ENCODE measurements around the gene UGT1A4. TPM values are rescaled to one million over a fixed set of nuclear protein-coding genes. Genes with fewer than 3 reads are reported as not detected.
"Not testable (repeated sequence)": the region's sequence is repeated elsewhere in the genome, so short reads cannot be mapped to it uniquely, and the experiment has no call there.

Gene UGT1A4
- total RNA-seq, 1 experiment from 2014 or later = not detected

DNA sequence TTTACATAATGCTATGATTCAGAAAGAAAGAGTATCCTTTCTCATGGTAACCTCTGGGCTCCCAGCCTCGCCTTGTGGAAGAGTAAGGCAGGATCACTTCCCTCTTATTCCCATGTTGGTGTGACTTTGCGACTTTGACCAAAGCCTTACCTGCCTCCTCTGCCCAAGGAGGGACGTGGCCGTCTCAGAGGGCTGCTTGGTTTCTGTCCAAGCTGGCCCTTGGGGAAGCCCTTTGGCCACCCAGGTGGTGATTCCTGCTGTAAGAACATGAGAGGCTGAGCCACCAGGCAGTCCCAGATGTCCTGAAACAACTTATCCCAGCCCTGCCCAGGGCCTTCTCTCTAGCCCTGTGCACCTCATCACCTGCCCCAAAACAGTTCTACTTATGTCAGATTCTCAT, 19.8 kb upstream of the UGT1A4 start:
- no peak for DNase-seq (ENCODE audit: low spot score)
- in situ Hi-C loops (cut with HindIII; ENCODE audit: low sequenced_read_pairs) = no loop called here

DNA sequence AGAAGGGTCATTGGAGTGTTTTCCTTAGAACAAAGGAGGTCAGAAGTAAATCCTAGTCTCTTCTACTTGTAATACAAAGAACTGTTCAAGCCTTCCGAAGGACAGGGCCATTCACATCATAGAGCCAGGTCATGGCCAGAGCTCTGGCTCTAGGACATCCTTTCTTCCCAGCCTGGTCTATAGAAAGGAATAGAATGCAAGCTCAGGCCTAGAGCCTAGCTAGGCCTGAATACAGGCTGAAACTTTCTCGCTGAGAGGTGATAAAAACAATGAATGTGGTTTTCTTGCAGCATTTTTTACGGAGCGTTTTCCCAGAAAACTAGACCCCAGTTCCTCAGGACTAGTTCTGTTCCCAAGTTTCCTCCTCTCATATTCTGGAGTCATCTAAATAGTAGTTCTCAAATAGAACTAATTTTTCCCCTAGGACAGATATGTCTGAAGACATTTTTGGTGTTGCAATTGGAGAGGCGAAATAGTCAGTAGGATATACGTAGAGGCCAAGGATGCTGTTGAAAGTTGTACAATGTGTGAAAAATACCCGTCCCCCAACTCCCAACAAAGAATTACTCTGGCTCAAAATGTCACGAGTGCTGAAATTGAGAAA, 19.0 kb upstream of the UGT1A4 start:
- no peak for DNase-seq (ENCODE audit: low spot score)
- in situ Hi-C loops (cut with HindIII; ENCODE audit: low sequenced_read_pairs) = no loop called here

DNA sequence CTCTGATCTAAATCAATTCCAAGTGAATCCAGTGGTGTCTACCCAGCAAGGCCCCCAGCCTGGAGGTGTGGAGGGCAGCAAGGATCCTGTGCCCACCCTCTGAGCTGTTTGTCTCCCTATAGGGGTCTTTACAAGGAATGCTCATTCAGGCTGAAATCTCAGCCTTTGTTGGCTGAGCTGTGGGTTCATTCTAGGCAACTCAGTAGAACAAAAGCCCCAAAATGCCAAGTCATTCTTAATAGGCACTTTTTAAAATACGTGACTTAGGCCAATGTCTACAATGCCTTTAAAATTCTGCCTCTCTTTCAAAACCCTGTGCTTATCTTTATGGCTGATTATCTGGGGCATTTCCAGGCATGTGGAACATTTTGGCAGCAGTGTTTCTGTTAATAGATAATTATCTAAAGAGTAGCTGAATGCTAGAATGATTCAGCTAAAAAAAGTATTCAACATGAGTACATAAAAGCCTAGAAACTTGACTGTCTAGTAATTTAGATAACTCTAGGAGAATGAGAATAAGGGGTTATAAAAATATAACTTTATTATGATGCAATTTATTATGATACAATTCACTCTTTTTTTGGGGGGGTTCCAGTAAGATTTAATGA, 18.4 kb upstream of the UGT1A4 start:
- no peak for DNase-seq (ENCODE audit: low spot score)
- in situ Hi-C loops (cut with HindIII; ENCODE audit: low sequenced_read_pairs) = no loop called here

DNA sequence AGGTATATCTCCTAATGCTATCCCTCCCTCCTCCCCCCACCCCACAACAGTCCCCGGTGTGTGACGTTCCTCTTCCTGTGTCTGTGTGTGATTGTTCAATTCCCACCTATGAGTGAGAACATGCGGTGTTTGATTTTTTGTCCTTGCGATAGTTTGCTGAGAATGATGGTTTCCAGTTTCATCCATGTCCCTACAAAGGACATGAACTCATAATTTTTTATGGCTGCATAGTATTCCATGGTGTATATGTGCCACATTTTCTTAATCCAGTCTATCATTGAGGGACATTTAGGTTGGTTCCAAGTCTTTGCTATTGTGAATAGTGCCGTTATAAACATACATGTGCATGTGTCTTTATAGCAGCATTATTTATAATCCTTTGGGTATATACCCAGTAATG, 17.7 kb upstream of the UGT1A4 start:
- in situ Hi-C loops (cut with HindIII; ENCODE audit: low sequenced_read_pairs); DNase-seq (ENCODE audit: low spot score): not testable (repeated sequence)

DNA sequence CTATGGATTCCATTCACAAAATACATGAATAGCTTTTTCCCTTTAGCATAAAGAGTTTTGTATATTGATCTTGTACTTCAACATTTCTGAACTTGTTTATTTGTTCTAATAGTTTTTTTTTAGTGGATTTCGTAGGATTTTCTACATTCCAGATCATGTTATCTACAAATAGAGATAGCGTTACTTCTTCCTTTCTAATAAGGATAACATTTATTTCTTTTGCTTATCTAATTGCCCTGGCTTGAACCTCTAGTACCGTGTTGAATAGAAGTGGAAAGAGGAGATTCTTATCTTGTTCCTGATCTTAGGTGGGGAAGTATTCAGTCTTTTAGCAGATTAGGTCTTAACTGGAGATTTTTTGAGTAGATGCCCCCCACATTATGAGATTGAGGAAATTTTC, 16.3 kb upstream of the UGT1A4 start:
- no peak for DNase-seq (ENCODE audit: low spot score)
- in situ Hi-C loops (cut with HindIII; ENCODE audit: low sequenced_read_pairs) = no loop called here

DNA sequence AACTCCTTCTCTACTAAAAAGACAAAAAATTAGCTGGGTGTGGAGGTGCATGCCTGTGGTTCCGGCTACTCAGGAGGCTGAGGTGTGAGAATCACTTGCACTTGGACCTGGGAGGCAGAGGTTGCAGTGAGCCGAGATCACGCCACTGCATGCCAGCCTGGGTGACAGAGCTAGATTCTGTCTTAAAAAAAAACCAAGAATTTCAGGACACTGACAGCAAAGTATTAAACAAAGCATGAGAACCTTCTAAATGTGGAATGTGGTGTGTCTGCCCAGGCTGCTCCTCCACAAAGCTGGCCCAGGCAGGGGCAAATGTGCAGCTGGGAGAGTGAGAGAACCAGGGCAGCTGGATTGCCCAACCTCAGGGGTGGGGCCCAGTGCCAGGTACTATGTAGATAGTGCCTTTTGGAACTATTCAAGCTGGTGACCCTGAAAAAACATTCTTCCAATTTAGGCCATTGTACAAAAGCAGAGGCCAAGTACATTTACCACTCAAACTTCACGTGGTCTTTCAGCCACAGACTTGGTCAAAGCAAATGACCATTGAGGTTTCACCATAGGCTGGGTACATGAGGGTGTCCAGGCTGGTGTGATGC, 12.5 kb upstream of the UGT1A4 start:
- no peak for DNase-seq (ENCODE audit: low spot score)

DNA sequence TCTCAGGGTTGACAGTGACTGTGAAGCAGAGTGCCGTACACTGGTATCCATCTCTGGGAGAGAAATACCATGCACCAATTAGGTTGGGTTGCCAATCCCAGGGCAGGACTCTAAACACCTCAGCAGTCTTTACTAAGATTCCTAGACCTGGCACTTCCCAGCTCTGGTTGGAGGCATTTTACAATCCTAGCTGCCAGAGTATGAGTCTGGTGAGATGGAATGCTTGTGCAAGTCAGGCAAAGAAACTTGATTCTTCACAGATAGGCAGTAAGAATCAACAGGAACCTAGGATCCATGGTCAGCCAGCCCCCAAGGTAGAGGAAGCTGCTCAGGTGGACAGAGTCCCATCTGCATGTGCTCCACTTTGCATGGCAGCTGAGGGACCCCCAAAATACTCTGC, 11.8 kb upstream of the UGT1A4 start:
- DNase-seq (ENCODE audit: low spot score) = no peak
- in situ Hi-C loops (cut with HindIII; ENCODE audit: low sequenced_read_pairs) = no loop called here

More for the DNA sequence above, 12.5 kb upstream of the UGT1A4 start:
- in situ Hi-C loops (cut with HindIII; ENCODE audit: low sequenced_read_pairs) = no loop called here

DNA sequence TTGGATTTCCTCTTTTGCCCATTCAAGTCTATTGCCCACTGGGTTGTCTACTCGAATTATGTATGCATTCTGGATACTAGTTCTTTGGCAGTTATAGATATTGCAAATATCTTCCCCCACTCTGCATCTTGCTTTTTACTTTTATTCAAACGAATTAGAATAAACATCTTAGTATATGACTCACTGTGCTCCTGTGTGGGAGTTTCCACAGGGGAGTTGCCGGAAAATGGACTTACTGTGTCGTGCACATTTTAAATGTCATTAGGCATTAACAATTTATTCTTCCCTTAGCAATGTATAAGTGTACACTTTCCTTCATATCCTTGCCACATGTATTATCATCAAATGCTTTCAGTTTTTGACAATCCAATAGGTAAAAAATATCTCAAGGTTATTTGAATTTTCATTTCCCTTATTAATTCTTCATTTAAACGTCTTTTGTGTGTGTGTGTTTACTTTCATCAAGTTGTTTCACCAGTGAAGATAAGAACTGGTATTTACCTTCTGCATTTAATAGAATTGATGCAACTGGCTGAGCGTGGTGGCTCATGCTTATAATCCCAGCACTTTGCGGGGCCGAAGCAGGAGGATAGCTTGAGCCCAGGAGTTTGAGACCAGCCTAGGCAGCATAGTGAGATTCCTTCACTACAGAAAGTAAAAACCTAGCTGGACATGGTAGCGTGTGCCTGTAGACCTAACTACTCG, 10.4 kb upstream of the UGT1A4 start:
- in situ Hi-C loops (cut with HindIII; ENCODE audit: low sequenced_read_pairs) = no loop called here
- DNase-seq (ENCODE audit: low spot score) = no peak

DNA sequence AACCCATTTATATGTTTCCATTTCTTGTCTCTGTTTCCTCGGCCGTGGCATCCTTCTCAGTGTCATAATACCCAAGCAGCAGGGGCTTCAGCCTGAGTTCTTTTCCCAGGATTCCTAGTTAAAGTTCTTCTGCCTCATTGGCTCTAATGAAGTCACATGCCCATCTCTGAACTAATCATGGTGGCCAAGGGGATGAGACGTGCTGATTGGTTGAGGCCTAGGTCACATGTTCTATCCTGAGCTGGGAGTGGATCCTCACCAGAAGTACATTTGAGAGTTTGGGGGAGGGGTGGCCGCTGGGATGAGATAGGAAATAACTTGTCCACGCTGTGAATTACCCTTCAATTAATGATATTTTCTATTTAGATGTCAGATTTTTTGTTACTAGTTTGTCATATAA, 9.6 kb upstream of the UGT1A4 start:
- no peak for DNase-seq (ENCODE audit: low spot score)
- in situ Hi-C loops (cut with HindIII; ENCODE audit: low sequenced_read_pairs) = no loop called here

DNA sequence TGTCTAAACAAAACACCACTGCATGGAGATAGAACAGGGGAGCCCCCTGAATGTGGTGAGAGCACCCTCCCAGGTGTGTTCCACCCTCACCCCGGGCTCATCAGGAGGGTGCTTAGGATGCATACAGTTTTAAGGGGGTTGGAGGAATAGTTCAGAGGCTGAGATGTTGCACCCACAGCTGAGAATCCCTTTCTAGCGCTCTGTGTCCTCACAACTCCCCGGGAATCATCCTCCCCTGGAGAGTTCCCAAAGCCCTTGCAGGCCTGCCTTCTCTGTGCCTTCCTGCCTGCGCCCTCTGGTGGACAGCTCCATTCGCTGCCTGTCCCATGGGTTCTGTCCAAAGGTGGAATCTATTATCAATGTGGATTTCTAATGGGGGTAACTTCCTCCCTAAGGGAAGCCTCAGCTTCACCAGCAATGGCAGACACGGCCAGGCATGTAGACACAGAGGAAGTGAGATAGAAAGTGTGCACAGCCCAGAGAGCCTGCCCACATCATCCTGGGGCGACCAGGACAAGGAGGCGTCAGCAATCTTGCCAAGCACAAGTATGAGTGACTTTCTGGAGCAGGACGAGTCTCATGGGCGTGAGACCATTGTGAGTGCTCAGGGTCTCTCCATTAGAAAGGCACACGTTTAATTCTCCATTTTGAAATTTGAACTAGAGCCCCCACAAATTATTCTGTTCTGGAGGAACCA, 7.1 kb upstream of the UGT1A4 start:
- in situ Hi-C loops (cut with HindIII; ENCODE audit: low sequenced_read_pairs) = no loop called here
- peak; percentile 53 for DNase-seq (ENCODE audit: low spot score)

DNA sequence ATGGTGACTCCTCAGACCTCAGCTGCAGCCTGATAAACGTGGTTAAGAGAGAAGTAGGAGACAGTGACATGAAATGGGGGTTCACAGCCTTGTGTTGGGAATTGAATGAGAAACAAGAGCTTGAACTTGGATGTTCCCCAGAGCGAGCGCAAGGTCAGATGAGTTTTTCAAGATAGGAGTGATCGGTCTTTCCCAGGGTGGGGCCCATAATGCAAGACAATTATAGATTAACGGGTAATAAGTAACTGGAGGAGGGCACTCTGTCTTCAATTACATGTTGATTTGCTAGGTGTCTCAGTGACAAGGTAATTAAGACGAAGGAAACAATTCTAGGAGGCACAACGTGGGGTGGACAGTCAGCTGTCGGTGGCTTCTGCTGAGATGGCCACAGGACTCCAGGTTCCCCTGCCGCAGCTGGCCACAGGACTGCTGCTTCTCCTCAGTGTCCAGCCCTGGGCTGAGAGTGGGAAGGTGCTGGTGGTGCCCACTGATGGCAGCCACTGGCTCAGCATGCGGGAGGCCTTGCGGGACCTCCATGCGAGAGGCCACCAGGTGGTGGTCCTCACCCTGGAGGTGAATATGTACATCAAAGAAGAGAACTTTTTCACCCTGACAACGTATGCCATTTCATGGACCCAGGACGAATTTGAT, 5.8 kb upstream of the UGT1A4 start, which contains the start of gene UGT1A5:
UGT1A5 (plus strand) TSS at position 297 of the 651 bp plus-strand sequence; CDS start at position 382, 85 bp downstream.
- in situ Hi-C loops (cut with HindIII; ENCODE audit: low sequenced_read_pairs) = no loop called here
- DNase-seq (ENCODE audit: low spot score) = no peak

DNA sequence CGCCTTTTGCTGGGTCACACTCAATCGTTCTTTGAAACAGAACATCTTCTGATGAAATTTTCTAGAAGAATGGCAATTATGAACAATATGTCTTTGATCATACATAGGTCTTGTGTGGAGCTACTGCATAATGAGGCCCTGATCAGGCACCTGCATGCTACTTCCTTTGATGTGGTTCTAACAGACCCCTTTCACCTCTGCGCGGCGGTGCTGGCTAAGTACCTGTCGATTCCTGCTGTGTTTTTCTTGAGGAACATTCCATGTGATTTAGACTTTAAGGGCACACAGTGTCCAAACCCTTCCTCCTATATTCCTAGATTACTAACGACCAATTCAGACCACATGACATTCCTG, 5.3 kb upstream of the UGT1A4 start:
- DNase-seq (ENCODE audit: low spot score) = no peak
- in situ Hi-C loops (cut with HindIII; ENCODE audit: low sequenced_read_pairs) = no loop called here

DNA sequence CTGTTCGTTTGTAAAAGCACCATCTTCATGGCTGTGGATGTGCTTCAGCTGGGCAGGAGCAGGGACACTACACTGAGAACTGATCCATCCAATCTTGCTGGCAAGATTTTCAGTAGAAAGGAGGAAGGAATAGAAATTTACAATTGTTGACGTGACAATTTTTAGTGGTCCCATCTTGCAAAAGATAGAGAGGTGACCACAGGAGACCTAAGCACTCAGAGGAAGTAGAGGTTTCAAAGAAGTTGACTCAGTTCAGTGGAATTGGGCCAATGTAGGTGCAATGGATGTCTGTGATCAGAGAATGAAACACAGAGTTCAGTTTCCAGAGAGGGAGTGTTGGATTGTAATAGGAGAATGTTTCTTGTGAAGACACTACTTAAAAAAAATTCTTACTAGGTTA, 4.4 kb upstream of the UGT1A4 start:
- in situ Hi-C loops (cut with HindIII; ENCODE audit: low sequenced_read_pairs) = no loop called here
- no peak for DNase-seq (ENCODE audit: low spot score)

DNA sequence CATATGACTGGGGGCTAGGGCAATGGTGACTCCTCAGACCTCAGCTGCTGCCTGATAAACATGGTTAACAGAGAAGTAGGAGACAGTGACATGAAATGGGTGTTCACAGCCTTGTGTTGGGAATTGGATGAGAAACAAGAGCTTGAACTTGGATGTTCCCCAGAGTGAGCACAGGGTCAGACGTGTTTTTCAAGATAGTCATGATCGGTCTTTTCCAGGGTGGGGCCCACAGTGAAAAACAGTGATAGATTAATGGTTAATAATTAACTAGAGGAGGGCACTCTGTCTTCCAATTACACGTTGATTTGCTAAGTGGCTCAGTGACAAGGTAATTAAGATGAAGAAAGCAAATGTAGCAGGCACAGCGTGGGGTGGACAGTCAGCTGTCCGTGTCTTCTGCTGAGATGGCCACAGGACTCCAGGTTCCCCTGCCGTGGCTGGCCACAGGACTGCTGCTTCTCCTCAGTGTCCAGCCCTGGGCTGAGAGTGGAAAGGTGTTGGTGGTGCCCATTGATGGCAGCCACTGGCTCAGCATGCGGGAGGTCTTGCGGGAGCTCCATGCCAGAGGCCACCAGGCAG, 10.3 kb downstream of the UGT1A4 start, which contains the start of gene UGT1A3:
UGT1A3 (plus strand) TSS at position 320 of the 579 bp plus-strand sequence; CDS start at position 405, 85 bp downstream.
- in situ Hi-C loops (cut with HindIII; ENCODE audit: low sequenced_read_pairs) = no loop called here
- DNase-seq (ENCODE audit: low spot score) = no peak

DNA sequence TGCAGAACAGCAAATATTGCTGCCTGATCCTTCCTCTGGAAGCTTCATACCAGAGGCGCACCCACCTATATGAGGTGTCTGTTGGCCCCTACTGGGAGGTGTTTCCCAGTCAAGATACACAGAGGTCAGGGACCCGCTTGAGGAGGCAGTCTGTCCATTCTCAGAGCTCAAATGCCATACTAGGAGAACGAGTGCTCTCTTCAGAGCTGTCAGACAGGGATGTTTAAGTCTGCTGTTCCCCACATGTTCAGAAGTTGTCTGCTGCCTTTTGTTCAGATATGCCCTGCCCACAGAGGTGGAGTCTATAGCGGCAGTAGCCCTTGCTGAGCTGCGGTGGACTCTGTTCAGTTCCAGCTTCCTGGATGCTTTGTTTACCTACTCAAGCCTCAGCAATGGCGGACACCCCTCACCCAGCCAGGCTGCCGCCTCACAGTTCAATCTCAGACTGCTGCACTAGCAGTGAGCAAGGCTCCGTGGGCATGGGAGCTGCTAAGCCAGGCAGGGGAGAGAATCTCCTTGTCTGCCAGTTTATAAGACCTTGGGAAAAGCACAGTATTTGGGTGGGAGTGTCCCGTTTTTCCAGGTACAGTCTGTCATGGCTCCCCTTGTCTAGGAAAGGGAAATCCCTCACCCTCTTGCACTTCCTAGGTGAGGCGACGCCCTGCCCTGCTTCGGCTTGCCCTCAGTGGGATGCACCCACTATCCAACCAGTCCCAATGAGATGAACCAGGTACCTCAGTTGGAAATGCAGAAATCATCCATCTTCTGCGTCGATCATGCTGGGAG, 18.5 kb downstream of the UGT1A4 start:
- DNase-seq (ENCODE audit: low spot score); in situ Hi-C loops (cut with HindIII; ENCODE audit: low sequenced_read_pairs): not testable (repeated sequence)

DNA sequence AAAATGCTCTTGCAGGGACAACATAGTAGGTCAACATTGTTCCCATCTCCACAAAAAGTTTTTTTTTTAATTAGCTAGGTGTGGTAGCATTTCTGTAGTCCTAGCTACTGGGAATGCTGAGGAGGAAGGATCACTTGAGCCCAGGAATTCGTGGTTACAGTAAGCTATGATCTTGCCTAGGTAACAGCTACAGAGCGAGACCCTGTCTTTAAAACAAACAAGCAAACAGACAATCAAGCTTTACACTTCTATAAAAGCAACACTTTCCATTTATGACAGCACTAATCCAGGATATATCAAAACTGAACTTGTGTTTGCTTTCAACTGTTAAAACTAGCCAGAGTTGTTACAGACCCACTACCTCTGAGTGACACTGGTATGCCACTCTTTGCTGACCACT, 22.3 kb downstream of the UGT1A4 start:
- in situ Hi-C loops (cut with HindIII; ENCODE audit: low sequenced_read_pairs) = no loop called here
- DNase-seq (ENCODE audit: low spot score) = no peak

DNA sequence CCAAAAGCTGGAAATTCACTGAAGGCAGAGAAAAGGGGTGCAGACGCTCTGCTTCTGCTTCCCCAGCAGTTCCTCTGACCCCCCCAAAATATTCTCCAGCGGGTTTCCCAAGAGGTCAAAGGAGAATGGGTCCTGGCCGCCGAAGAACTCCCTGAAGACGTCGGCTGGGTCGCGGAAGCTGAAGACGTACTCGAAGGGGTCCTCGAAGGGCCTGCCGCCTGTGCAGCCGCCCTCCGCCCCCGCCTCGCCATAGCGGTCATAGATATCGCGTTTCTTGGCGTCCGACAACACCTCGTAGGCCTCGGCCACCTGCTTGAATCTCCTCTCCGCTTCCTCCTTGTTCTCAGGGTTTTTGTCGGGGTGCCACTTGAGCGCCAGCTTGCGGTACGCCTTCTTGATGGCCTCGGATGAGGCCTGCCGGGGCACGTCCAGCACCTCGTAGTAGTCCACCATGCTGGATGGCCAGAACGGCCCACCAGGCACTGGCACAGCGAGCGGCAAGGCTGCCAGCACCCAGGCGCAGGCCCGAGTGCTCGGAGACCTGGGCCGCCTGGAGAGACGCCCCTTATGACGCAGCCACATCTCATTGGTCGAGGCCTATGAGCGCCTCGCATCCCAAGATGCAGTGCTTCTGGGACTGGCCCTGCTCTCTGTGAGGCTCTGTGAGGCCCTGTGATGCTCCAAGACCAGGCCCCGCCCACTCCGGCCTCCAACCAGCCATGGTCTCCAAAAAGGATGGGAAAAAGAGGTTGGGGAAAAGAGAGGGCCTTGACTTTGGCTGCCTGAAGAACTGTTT, 25.1 kb downstream of the UGT1A4 start:
- in situ Hi-C loops (cut with HindIII; ENCODE audit: low sequenced_read_pairs) = no loop called here
- no peak for DNase-seq (ENCODE audit: low spot score)

Data from G401 (cell line).